Measurements from ENCODE around the gene PIEZO2.
"Not testable (repeated sequence)": the region's sequence is repeated elsewhere in the genome, so short reads cannot be mapped to it uniquely, and the experiment has no call there.

DNA sequence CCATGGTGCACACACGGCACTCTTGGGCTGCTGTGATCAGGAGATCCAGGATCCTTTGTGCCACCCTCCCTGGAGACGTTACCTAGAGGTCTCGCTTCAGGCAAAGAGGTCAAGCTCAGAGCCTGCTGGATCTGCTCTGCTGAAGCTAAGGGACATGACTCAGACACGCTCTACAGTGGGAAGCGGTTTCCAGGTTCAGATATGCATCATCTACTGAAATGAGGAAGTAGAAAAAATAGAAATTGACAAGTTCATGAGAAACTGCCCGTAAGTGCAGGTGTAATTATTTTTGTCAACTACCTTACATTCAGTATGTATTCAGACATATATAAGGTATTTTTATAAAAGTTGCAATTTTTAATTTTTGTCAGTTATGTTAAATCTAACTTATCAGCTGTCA, 520.3 kb downstream of the PIEZO2 start:
- not testable (repeated sequence) for TF ChIP-seq POLR2AphosphoS5, POLR2A, EP300 (IDR thresholded peaks at IDR 0.05)
- TF ChIP-seq, protein P1, sequence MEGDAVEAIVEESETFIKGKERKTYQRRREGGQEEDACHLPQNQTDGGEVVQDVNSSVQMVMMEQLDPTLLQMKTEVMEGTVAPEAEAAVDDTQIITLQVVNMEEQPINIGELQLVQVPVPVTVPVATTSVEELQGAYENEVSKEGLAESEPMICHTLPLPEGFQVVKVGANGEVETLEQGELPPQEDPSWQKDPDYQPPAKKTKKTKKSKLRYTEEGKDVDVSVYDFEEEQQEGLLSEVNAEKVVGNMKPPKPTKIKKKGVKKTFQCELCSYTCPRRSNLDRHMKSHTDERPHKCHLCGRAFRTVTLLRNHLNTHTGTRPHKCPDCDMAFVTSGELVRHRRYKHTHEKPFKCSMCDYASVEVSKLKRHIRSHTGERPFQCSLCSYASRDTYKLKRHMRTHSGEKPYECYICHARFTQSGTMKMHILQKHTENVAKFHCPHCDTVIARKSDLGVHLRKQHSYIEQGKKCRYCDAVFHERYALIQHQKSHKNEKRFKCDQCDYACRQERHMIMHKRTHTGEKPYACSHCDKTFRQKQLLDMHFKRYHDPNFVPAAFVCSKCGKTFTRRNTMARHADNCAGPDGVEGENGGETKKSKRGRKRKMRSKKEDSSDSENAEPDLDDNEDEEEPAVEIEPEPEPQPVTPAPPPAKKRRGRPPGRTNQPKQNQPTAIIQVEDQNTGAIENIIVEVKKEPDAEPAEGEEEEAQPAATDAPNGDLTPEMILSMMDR (IDR thresholded peaks at IDR 0.05) = not testable (repeated sequence)

Data from gastroesophageal sphincter (tissue), 3 donors.